Measurements from ENCODE around the gene MTFP1.
"Not testable (repeated sequence)": the region's sequence is repeated elsewhere in the genome, so short reads cannot be mapped to it uniquely, and the experiment has no call there.

The MTFP1 gene

GRCh38 chr22:30425616-30426387, at the start of gene MTFP1:
Gene MTFP1 (plus strand): TSS chr22:30425768. CDS start chr22:30425880, 112 bp downstream.
- DNase-seq: peak; percentile 53

- no peak for DNase-seq
Observed at GRCh38 chr22:30380011-30380410, 45.6 kb upstream of the MTFP1 start.

DNA sequence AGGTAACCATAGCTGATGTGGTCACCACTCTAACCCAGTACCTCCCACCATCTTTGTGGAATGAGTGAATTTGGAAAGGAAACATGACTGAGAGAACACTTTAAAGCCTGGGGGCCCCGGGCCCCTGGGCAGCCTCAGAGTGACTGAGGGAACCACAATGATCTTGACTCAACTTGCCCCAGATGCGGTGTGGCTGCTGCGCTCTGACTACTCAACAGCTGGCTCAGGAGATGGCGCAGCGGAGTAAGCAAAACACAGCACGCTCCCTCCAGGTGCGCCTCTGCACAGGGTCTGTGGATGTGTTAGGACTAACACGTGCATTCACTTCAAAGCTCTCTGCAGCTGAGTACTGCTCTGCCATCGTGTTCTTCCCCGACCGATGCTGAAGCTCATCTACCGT, 44.3 kb upstream of the MTFP1 start:
- peak; percentile 61 for DNase-seq

GRCh38 chr22:30382340-30382739, 43.2 kb upstream of the MTFP1 start:
- no peak for DNase-seq

GRCh38 chr22:30383061-30383460, 42.5 kb upstream of the MTFP1 start:
- no peak for DNase-seq

DNA sequence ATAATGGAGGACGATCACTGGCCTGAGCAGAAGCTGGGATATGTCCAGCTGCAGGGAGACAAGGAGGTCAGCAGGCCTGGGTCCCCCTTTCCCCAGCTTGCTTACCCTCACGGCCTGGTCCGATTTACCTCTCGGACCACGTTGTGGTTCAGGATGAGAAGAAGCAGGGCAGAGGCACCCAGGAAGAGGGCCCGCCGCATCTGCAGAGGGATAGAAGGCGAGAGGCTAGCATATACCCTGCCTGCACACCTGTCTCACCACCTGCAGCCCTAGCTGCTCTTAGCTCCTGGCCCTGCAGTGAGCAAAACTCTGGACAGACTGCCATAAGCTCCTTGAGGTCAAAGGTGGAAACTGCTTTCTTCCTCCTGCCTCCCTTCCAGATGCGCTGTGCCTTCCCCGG, 39.6 kb upstream of the MTFP1 start:
- DNase-seq: no peak

DNA sequence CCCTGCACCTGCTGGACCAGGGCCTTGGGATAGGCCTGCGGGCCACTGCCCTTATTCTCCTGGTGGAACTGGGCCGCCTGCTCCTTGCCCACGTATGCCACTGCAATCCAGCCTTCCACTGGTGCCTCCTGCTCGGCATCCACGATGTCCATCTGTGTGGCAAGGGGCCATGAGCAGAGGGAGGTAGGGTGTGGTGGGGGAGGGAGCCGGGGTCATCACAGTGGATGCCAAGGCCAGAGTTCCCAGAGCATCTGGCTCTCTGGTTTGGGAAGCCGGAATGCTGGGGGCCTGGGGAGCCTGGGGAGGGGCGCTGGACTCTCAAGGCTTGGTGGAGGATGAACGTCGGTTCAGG, 39.0 kb upstream of the MTFP1 start:
- no peak for DNase-seq

GRCh38 chr22:30386960-30387827, 38.4 kb upstream of the MTFP1 start, which contains the start of gene RNF215:
Gene RNF215 (minus strand): TSS chr22:30387411. CDS start chr22:30387313, 98 bp downstream.
- peak; percentile 80 for DNase-seq

- peak; percentile 87 for DNase-seq
Observed at GRCh38 chr22:30390974-30391691, 34.4 kb upstream of the MTFP1 start.

DNA sequence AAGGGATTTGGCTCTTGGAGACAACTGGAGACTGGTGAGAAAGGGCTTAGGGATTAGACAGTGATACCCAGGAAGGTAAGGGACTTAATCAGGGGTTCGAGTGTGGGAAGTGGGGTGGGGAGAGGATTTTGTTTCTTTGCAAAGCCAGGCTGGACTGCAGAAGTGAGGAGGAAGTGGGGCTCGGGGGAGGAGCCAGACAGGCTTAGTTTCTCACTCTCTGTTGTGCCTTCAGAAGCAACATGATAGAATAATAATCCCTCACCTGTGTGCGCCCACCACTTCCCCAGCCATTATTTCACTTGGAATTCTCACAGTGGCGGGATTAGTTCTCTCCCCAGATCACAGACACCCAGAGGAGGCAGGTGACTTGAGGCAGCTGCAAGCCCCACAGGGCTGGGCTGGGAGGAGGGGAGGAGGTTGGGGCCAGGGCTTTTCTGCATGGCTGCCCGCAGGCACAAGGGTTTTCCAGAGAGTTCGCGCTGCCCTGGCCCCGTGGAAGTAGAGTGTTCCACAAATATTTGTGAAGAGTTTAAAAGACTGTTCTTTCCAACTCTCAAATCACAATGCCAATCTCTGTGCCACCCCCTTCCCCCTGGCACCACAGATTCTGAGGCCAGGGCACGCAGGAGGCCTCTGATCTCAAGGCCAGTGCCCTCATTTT, 32.8 kb upstream of the MTFP1 start:
- no peak for DNase-seq

DNA sequence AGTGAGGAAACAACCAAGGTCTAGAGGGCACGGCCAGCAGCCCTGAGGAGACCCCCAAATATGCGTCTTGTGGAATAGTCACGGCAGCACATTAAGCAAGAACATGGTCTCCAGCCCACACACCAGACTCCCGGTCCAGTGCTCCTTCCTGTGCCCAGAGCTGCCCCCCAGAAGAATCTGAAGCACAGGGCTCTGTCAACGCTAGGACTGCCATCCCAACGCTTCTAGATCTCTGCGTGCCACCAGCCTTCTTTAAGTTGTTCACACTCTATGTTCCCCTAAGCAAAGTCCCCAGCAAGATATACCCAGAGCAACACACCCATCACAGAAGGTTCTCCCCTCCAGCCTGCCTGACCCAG, 32.3 kb upstream of the MTFP1 start:
- DNase-seq: no peak

GRCh38 chr22:30393885-30394284, 31.7 kb upstream of the MTFP1 start:
- DNase-seq: no peak

DNA sequence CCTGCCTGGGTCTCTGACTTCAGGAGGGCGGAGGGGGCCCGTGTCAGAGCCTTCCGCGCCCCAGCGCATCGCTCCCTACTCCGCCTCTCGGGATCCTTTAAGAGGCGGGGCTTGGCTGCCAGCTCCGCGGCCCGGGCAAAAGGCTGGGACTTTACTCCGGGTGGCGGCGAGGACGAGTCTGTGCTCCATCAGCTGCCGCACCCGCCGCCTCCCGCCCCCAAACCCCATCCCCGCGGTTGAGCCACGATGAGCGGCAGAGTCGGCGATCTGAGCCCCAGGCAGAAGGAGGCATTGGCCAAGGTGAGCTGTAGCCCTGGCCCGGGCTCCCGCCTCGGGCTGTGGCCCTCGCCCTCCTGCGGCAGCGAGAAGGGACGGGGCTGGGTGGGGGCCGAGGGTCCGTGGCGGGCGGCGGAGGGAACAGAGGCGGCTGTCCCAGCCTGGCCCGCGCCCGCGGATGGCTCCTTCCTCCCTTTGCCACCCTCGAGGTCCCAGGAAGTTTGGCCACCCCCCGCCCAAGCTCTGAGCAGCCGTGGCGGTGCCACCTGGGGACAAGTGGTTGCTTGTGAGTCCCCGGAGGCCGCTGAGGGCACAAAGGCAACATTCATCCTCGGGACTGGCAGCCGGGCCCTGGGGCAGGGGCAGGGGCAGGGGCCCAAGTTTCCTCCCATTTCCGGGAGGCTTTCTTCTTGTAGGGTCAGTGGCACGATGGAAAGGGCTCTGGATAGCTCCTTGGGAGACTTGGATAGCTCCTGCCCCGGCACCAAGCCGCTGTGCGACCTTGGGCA, 28.5 kb upstream of the MTFP1 start, which contains the start of gene SEC14L2:
Gene SEC14L2 (plus strand): TSS at position 148 of the 785 bp plus-strand sequence. CDS start 99 bp downstream, at position 247.
- peak; percentile 79 for DNase-seq

GRCh38 chr22:30397656-30398635, 27.6 kb upstream of the MTFP1 start:
- DNase-seq: no peak

DNA sequence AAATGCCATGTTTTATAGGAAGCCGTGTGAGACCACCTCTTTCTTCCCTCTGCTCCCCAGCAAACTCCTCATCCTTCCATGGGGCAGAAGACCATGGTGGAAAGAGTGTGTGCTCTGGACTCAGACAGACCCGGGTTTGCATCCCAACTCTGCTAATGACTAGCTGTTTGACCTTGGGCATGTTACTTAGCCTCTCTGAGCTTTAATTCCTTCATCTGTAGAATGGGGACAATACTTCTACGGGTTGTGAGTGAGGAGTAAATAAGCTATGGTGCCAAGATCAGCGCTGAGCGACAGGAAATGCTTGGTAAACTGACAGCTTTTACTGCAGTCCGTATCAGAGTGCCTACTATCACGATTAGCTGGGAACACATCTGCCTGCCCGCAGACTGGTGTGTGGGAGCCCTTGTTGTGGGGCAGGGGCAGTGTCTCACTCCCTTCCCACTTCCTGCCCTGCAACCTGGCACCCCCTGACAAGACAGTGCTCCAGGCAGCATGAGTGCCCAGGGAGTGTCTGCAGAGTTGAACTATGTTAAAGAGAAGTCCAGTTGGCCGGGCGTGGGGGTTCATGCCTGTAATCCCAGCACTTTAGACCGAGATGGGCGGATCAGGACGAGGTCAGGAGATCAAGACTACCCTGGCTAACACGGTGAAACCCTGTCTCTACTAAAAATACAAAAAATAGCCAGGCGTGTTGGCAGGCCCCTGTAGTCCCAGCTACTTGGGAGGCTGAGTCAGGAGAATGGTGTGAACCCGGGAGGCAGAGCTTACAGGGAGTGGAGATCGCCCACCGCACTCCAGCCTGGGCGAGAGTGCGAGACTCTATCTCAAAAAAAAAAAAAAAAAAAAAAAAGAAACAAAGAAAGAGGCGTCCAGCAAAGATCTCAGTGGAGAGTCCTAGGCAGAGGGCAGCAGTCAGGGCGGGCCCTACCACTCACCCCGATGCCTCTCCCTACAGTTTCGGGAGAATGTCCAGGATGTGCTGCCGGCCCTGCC, 26.6 kb upstream of the MTFP1 start:
- DNase-seq: no peak

GRCh38 chr22:30399718-30400117, 25.9 kb upstream of the MTFP1 start:
- DNase-seq: no peak

DNA sequence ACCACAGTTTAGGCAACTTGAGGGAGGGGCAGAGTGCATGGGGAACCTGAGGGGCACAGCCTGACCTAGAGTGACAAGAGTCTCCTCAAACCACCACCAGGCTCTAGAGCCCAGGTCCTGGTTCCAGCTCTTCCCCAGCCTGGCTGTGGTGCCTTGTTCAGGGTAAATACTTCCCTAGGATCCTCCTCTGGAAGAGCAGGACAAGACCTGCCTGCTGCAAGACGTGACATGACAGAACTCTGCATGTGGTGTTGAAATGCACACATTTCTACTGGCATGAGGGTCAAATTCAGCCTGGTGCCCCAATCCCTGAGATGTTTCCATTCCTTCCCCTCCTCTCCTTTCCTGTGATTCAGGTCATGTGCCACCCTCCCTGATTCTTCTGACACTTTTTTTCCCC, 25.4 kb upstream of the MTFP1 start:
- no peak for DNase-seq

DNA sequence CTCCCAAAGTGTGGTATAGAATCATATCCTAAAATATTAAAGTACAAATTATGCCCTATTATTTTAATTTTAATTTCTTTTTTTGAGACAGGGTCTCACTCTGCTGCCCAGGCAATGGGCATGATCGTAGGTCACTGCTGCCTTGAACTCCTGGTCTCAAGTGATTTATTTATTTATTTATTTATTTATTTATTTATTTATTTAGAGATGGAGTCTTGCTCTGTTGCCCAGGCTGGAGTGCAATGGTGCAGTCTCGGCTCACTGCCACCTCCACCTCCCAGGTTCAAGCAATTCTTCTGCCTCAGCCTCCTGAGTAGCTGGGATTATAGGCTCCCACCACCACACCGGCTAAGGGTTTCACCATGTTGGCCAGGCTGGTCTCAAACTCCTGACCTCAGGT, 24.5 kb upstream of the MTFP1 start:
- not testable (repeated sequence) for DNase-seq

GRCh38 chr22:30402028-30402765, 23.4 kb upstream of the MTFP1 start:
- no peak for DNase-seq
